A673 (cell line): Measurements from ENCODE around the gene ACTR3.

Source experiments
- EZH2 ChIP-seq: fragments of 200-600 bp; sonication (generic); IDR thresholded peaks from 2 replicates; pipeline ENCODE4 v1.6.1; 2017; ENCODE audit warnings: borderline replicate concordance, low read depth, mild to moderate bottlenecking, mixed read lengths, antibody characterized with exemption, low read length; ENCODE audit not compliant: poor library complexity, severe bottlenecking
- TF ChIP-seq, protein P1 (sequence below): fragments of 300-800, 200-600 bp; sonication (generic); conservative IDR thresholded peaks from 2 replicates; pipeline ENCODE4 v1.5.1; 2017; ENCODE audit warnings: low read depth, mild to moderate bottlenecking, antibody characterized with exemption, low read length, moderate library complexity, mixed read lengths

DNA sequence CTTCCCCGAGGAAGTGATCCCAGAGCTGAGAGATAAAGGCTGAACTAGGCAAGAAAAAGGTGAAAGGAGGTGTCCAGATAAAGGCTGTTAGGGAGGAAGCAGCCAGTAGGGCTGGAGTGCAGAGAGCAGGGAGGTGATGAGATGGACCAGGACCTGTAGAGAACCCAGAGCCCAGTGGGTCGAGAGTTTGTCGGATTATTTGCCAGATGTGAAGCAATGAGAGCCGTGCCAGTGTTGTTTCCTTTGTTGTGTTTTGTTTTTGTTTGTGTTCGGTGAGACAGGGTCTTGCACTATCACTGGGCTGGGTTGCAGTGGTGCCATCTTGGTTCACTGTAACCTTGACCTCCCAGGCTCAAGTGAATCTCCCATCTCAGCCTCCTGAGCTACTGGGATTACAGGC, 111.3 kb downstream of the ACTR3 start:
- TF ChIP-seq, protein P1, sequence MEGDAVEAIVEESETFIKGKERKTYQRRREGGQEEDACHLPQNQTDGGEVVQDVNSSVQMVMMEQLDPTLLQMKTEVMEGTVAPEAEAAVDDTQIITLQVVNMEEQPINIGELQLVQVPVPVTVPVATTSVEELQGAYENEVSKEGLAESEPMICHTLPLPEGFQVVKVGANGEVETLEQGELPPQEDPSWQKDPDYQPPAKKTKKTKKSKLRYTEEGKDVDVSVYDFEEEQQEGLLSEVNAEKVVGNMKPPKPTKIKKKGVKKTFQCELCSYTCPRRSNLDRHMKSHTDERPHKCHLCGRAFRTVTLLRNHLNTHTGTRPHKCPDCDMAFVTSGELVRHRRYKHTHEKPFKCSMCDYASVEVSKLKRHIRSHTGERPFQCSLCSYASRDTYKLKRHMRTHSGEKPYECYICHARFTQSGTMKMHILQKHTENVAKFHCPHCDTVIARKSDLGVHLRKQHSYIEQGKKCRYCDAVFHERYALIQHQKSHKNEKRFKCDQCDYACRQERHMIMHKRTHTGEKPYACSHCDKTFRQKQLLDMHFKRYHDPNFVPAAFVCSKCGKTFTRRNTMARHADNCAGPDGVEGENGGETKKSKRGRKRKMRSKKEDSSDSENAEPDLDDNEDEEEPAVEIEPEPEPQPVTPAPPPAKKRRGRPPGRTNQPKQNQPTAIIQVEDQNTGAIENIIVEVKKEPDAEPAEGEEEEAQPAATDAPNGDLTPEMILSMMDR, result no peak
- TF ChIP-seq EZH2, result no peak
